Kidney (tissue), 14 donors: ENCODE data around the gene SPOCK2. TPM values are rescaled to one million over a fixed set of nuclear protein-coding genes. Genes with fewer than 3 reads are reported as not detected.

Experiments
- DNase-seq, 5 donors: peaks; one replicate each; pipeline ENCODE4 v3.0.0-alpha.2; 2013 to 2020
- FAIRE-seq: peaks from 2 replicates; lab custom pipeline; 2012; peaks lifted over from hg19 to GRCh38; lab: Jason Lieb, UNC
- H3K27ac ChIP-seq, 2 donors: one replicate each; pipeline ENCODE4 v1.7.0; 2013; ENCODE audit warnings: low read depth in 2 of 2, low read length in 2 of 2, inconsistent platforms in 1 of 2
- H3K27me3 ChIP-seq: one replicate; pipeline ENCODE4 v1.7.1; 2013; ENCODE audit warnings: low read length, inconsistent platforms; ENCODE audit not compliant: control insufficient read depth, insufficient read depth
- H3K36me3 ChIP-seq, 3 donors: one replicate each; pipeline versions ENCODE4 v1.7.0 to v1.7.1; 2013; ENCODE audit warnings: low read length in 3 of 3, control low read depth in 1 of 3, inconsistent platforms in 1 of 3; ENCODE audit not compliant: insufficient read depth in 3 of 3, control insufficient read depth in 2 of 3
- H3K4me1 ChIP-seq, 3 donors: one replicate each; pipeline versions ENCODE4 v1.7.0 to v1.7.1; 2013; ENCODE audit warnings: low read length in 3 of 3, inconsistent platforms in 1 of 3, low read depth in 1 of 3; ENCODE audit not compliant: control insufficient read depth in 2 of 3, insufficient read depth in 2 of 3
- H3K4me3 ChIP-seq, 3 donors: one replicate each; pipeline versions ENCODE4 v1.7.0 to v1.8.1; 2013; ENCODE audit warnings: low read length in 3 of 3, control low read depth in 1 of 3, inconsistent platforms in 1 of 3
- H3K9ac ChIP-seq, 3 donors: one replicate each; pipeline versions ENCODE4 v1.7.0 to v1.7.1; 2013; ENCODE audit warnings: low read length in 3 of 3, control low read depth in 1 of 3, inconsistent platforms in 1 of 3
- H3K9me3 ChIP-seq, 3 donors: one replicate each; pipeline versions ENCODE4 v1.7.0 to v1.7.1; 2013; ENCODE audit warnings: low read length in 3 of 3, control low read depth in 1 of 3, inconsistent platforms in 1 of 3; ENCODE audit not compliant: control insufficient read depth in 2 of 3, insufficient read depth in 1 of 3
- CTCF ChIP-seq: IDR thresholded peaks from 3 replicates; pipeline ENCODE4 v1.5.1; 2012; ENCODE audit warnings: mild to moderate bottlenecking, moderate library complexity, borderline replicate concordance; ENCODE audit not compliant: insufficient read depth; ENCODE audit errors: extremely low read depth
- intact Hi-C: fragments of 100-400 bp; cut with DNase I; formaldehyde crosslinking; loops from one replicate; pipeline ENCODE4 v1.11.1; 2022
- polyA plus RNA-seq: library from polyadenylated mRNA; stranded (reverse); fragments of 350-450 nt; fragmentation: Illumina TruSeq; extraction: RNeasy Lipid Tissue Mini Kit (QIAGEN cat#74804); gene quantifications from one replicate; pipeline ENCODE4 v1.2.3, GENCODE V29; 2014; ENCODE audit warnings: low read depth, low replicate concordance; ENCODE audit not compliant: insufficient read depth
- total RNA-seq: library from RNA; stranded (reverse); fragmentation: NEBNext Ultra II Directional; extraction: Animal tissue kit (Norgen Biotek cat#: 25700); gene quantifications from one replicate; pipeline ENCODE4 v1.2.1, GENCODE V29; 2021
- donor health status: control.
- donor health status: control.
- donor health status: control.
- donor health status: control.
- donor health status: control.
- donor health status: DM: yes; HTN: yes; CAD: no.
- donor health status: Normal renal cell carcinoma (clear cell type).

The SPOCK2 gene
- total and polyA plus RNA-seq, 2 donors from 2014 or later: 19.7 to 103 TPM

DNA sequence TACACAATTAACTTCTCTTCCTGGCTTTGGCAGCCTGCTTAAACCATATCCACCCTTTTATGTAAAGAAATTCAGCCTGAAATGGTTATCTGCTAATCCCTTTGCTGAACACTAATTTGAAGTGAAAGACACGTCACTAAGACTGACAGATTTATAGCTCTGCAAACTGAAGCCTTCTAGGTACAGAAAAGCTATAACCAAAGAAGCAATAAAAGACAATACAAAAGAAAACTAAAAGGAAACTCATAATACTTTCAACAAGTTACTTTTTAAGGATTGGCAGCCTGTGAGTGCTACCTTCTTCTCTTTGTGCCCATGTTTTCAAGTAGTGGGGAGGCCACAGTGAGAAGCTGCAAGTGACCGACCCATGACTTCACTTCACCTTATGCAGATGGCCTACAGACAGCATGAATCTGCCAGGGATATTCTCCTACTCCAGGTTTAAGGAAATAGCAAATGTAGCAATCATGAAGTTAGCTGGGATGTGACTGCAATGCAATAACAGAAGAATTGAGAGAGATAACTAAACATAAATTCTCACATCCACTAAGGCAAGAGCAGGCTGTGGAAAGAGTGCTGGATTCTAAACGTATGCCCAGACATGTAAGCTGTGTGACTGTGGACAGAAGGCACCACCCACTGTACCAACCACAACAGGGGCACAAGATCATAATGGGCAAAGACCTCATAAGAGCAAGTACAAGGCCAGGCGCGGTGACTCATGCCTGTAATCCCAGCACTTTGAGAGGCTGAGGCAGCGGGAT lies 10.7 kb upstream of the SPOCK2 start:
- no peak overlapping the region for H3K9ac ChIP-seq
- H3K4me3 ChIP-seq: no peak overlapping the region
- H3K36me3 ChIP-seq: peaks cover 0 to 8% (median 5%) of the 10 kb centered on the region in 3 donors
- no peak for TF ChIP-seq CTCF
- DNase-seq (no peak), FAIRE-seq (no peak)
- no peaks in the 10 kb centered on the region for H3K27me3 ChIP-seq
- no peaks in the 10 kb centered on the region for H3K9me3 ChIP-seq
- no peak overlapping the region for H3K27ac ChIP-seq
- intact Hi-C loops: no loop called here
- H3K4me1 ChIP-seq: no peaks in the 10 kb centered on the region

- FAIRE-seq: no peak
- no peak for TF ChIP-seq CTCF
- Histone ChIP-seq H3K27me3 (no peaks in the 10 kb centered on the region), H3K4me1 (no peaks in the 10 kb centered on the region), H3K9ac (no peak overlapping the region), H3K9me3 (no peaks in the 10 kb centered on the region), H3K36me3 (peaks cover 0 to 8% (median 5%) of the 10 kb centered on the region in 3 donors), H3K4me3 (no peak overlapping the region), H3K27ac (no peak overlapping the region)
- intact Hi-C loops: no loop called here
- no peak for DNase-seq
These were observed 10.0 kb upstream of the SPOCK2 start for GRCh38 chr10:72098301-72098835.

GRCh38 chr10:72097448-72098300 lies 9.3 kb upstream of the SPOCK2 start:
- H3K27me3 ChIP-seq: no peaks in the 10 kb centered on the region
- no peak for TF ChIP-seq CTCF
- DNase-seq (no peak), FAIRE-seq (no peak)
- H3K9ac ChIP-seq: no peak overlapping the region
- intact Hi-C loops: no loop called here
- H3K4me3 ChIP-seq: no peak overlapping the region
- H3K4me1 ChIP-seq: no peaks in the 10 kb centered on the region
- no peak overlapping the region for H3K27ac ChIP-seq
- H3K9me3 ChIP-seq: no peaks in the 10 kb centered on the region
- H3K36me3 ChIP-seq: peaks cover 0 to 8% (median 5%) of the 10 kb centered on the region in 3 donors
